Activated CD4-positive, alpha-beta T cell treated with anti-CD3 and anti-CD28 coated beads, Interleukin-2, amount 50 U/mL, for 48 hours (primary cell): ENCODE data around the gene RRP36.
"Not testable (repeated sequence)": the region's sequence is repeated elsewhere in the genome, so short reads cannot be mapped to it uniquely, and the experiment has no call there.

Experiments
- DNase-seq, 2 experiments: peaks; one replicate each; pipeline ENCODE4 v3.0.0-alpha.2; 2020

RRP36 gene, protein sequence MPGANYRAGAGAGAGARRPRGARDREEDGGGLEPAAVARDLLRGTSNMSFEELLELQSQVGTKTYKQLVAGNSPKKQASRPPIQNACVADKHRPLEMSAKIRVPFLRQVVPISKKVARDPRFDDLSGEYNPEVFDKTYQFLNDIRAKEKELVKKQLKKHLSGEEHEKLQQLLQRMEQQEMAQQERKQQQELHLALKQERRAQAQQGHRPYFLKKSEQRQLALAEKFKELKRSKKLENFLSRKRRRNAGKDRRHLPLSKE

GRCh38 chr6:43021270-43022047 lies at the start of gene RRP36:
Gene RRP36, plus strand, starts transcription at chr6:43021623. Its CDS starts 32 bp downstream, at chr6:43021655.
- DNase-seq, result peak; percentile 79 to 83

GRCh38 chr6:42971746-42972327 lies 49.6 kb upstream of the RRP36 start:
- DNase-seq, result no peak

DNA sequence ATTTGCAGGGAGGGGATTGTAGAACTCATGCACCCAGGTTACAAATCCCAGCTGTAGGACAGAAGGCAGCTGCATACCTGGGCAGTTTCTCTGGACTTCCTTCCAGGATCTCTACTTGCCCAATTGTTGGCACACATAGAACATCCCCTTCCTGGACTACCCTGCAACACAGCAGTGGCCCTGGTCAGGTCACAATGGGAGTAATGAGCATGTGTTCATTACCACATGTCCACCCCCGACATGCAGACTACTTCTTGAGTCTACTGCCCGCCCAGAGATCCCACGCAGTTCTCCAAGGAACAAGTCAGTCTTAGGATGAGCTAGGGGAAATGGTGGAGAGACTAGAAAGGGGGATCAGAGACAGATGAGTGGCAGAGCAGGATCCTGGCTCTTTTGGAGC lies 47.5 kb upstream of the RRP36 start:
- DNase-seq, result no peak

DNA sequence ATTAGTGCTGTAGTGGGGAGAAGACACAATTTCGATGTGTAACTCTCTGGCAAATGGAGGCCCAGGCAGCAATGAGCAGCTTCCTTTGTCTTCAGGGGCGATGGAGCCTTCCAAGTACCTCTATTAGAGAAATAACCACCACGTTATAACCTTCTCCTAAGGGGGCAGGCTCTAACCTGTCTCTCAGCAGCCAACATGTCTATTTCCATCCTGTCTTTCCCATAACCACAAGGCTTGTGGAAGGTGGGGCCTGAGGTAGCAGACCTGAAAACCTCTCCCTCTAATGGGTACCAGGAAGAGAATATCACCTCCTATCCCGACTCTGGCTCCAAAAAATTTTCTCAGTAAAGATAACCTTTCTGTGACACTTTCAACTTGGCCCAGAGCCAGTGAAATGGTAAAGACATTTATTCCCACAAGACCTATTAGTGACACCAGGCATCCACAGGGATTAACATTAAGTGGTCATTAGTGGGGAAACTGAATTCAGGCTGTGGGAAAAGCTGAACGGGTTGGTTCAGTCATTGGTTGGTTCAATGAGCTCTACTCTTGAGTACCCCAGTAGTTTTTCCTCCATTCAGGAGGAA lies 46.4 kb upstream of the RRP36 start:
- no peak for DNase-seq

- peak in 1 of 2 experiments; percentile 36 for DNase-seq
Observed at GRCh38 chr6:42978487-42978838, 43.0 kb upstream of the RRP36 start.

- DNase-seq, result peak; percentile 88 to 90
Observed at GRCh38 chr6:42978839-42979522, 42.4 kb upstream of the RRP36 start, which contains the start of gene PEX6. Gene PEX6, minus strand, starts transcription at chr6:42979181. Its CDS starts 31 bp downstream, at chr6:42979150.

DNA sequence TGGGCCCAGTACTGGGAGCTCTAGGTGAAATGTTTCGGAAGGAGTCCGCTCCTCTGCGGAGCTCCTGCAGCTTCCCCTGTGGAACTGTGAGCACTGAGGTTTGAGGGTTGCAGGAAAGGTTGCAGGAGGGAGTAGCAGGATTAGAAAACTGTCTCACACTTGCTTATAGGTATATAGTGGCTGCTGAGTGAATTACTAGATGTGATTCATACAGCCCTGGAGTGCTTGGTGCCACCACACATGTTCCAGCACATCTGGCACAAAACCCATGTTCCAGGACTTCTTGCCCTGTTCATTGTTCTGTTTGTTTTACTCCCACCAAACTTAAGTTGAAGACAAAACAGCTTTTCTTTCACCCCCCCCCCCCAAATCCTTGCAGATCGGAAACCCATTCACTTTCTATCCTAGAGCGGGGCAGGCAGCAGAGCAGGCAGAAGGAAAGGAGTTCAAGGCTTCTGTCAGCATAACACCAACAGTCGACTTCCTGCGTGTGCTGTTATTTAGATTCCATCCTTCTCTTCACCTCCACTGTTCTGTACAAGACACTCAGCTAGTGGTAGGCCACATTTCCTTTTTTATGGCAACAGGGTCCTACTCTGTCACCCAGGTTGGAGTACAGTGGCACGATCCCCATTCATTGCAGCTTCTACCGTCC lies 41.8 kb upstream of the RRP36 start:
- no peak for DNase-seq

DNA sequence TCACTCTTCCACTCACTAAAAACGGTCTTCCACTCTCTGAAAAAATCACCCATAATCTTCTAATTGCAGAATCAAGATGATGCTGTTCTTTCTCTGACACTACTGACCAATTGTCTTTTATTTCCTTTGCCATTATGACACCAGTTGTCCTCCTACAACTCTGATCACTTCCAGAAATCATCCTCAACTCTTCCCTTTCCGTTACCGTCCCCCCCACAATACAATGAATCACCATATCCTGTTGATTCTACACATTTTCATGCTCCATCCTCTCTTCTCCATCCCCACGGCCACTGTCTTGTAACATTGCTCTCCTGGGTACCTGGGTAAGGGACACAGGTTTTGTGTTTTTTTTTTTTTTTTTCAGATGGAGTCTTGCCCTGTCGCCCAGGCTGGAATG lies 39.6 kb upstream of the RRP36 start:
- no peak for DNase-seq

- DNase-seq, result peak; percentile 98
Observed at GRCh38 chr6:42984001-42984923, 37.2 kb upstream of the RRP36 start, which contains the start of gene PPP2R5D. Gene PPP2R5D, plus strand, starts transcription at chr6:42984570. Its CDS starts 108 bp downstream, at chr6:42984678.

- peak in 1 of 2 experiments; percentile 26 for DNase-seq
Observed at GRCh38 chr6:42984924-42985475, 36.4 kb upstream of the RRP36 start.

DNA sequence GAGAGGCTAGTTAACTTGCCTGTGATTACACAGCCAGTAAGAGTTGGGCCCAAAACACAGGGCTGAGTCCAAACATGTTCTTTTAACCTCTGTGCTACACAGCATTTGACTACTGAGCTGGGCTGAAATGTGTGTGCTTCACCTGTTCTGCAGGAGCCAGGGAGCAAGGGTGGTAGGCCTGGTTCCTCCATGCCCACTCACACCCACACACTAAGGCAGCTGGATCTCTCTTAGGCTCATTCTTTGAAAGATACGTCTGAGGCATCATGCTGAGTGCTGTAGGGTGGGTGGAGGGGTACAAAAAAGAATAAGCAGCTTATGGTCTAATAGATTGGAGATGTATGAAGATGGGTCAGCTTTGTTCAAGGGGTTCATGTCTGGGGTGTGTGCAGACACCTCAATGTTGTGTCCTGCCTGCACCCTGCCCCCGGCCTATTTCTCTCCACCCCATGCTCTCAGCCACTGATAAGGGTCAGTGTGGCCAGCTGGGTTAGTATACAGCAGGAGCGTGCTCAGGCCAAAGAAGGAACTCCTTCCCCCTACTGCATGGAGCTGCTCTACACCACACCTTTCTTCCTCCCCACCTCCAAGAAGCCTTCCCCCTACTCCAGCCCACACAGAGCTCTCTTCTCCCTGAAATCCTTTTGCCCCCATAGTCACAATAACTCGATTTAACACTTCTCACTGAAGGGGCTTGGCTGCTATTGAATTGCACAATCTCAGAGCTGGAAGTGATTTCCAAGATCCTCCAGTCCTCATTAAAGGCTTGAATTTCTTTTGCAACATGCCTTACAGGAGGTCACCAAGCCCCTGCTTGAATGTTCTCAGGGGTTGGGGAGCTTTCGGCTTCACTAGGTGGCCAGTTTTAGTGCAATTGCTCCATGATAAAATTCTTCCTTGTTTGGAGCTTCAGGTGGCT lies 33.6 kb upstream of the RRP36 start:
- no peak for DNase-seq

- no peak for DNase-seq
Observed at GRCh38 chr6:42988486-42989020, 32.9 kb upstream of the RRP36 start.

- DNase-seq, result no peak
Observed at GRCh38 chr6:42989923-42990322, 31.5 kb upstream of the RRP36 start.

GRCh38 chr6:42993445-42993844 lies 28.0 kb upstream of the RRP36 start:
- DNase-seq, result no peak

GRCh38 chr6:42996513-42996912 lies 24.9 kb upstream of the RRP36 start:
- no peak for DNase-seq

- DNase-seq, result not testable (repeated sequence)
Observed at GRCh38 chr6:42998205-42998604, 23.2 kb upstream of the RRP36 start.

DNA sequence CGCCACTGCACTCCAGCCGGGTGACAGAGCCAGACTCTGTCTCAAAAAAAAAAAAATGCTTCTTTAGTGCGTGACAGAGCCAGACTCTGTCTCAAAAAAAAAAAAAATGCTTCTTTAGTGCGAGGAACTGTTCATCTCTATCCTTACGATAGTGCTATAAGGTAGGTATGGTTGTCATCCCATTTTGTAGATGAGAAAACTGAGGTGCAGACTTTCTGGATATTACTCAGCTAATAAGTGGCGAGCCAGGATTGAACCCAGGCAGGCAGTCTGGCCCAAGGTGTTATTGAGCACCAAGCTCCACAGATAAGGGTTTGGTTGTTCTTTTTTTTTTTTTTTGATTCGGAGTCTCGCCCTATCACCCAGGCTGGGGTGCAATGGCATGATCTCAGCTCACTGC lies 19.6 kb upstream of the RRP36 start:
- no peak for DNase-seq

DNA sequence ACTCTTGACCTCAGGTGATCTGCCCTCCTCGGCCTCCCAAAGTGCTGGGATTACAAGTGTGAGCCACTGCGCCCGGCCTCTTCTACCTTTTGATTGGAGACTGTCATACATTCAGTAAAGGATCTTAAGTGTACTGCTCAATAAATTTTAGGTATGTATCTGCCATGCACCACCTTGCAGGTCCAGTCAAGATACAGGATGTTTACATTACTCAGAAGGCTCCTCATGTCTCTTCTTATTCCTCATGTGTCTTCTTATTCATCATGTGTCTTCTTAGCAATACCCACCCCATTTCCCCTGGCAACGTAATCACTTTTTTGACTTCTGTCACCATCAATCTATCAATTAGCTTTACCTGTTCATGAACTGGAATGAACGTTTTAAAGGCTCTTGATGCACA lies 15.6 kb upstream of the RRP36 start:
- no peak for DNase-seq

- DNase-seq, result no peak
Observed at GRCh38 chr6:43006251-43006650, 15.2 kb upstream of the RRP36 start.
